Smooth muscle cell (in vitro differentiated cells): ENCODE measurements around the gene MAP3K12. TPM values are rescaled to one million over a fixed set of nuclear protein-coding genes. Genes with fewer than 3 reads are reported as not detected.

ENCODE experiments used
- DNase-seq: peaks from one replicate; lab custom pipeline; 2025; ENCODE audit not compliant: unreplicated experiment; lab: John Stamatoyannopoulos, UW
- H2AFZ ChIP-seq: fragments of 200-600 bp; sonication (generic); 2 replicates; pipeline ENCODE4 v1.6.0; 2016; ENCODE audit warnings: antibody characterized with exemption, low read depth, mild to moderate bottlenecking
- H3F3A ChIP-seq: fragments of 200-600 bp; sonication (generic); 2 replicates; pipeline ENCODE4 v1.6.0; 2017; ENCODE audit warnings: antibody characterized with exemption, low read depth
- H3K27ac ChIP-seq: fragments of 200-600 bp; sonication (generic); 2 replicates; pipeline ENCODE4 v1.5.1; 2016; ENCODE audit warnings: low read depth, mild to moderate bottlenecking
- H3K27me3 ChIP-seq: fragments of 200-600 bp; sonication (generic); 2 replicates; pipeline ENCODE4 v1.6.1; 2016; ENCODE audit warnings: low read depth, mild to moderate bottlenecking
- H3K36me3 ChIP-seq: fragments of 200-600 bp; sonication (generic); 2 replicates; pipeline ENCODE4 v1.5.1; 2016; ENCODE audit warnings: low read depth
- H3K4me1 ChIP-seq: fragments of 200-600 bp; sonication (generic); 2 replicates; pipeline ENCODE4 v1.5.1; 2016; ENCODE audit warnings: low read depth
- H3K4me2 ChIP-seq: fragments of 200-600 bp; sonication (generic); 2 replicates; pipeline ENCODE4 v1.6.0; 2016; ENCODE audit warnings: mild to moderate bottlenecking
- H3K4me3 ChIP-seq: fragments of 200-600 bp; sonication (generic); 2 replicates; pipeline ENCODE4 v1.5.1; 2016; ENCODE audit warnings: mild to moderate bottlenecking
- H3K79me2 ChIP-seq: fragments of 200-600 bp; sonication (generic); 2 replicates; pipeline ENCODE4 v1.6.0; 2016; ENCODE audit warnings: low read depth, mild to moderate bottlenecking
- H3K9ac ChIP-seq: fragments of 200-600 bp; sonication (generic); 2 replicates; pipeline ENCODE4 v1.6.0; 2016; ENCODE audit warnings: low read depth
- H3K9me3 ChIP-seq: fragments of 200-600 bp; sonication (generic); replicated peaks from 2 replicates; pipeline ENCODE4 v1.5.1; 2016; ENCODE audit warnings: low read depth
- H4K20me1 ChIP-seq: fragments of 200-600 bp; sonication (generic); 2 replicates; pipeline ENCODE4 v1.6.0; 2016; ENCODE audit warnings: low read depth
- WGBS: methylation state at CpG from one replicate; pipeline ENCODE4 v1.1.7; 2016; ENCODE audit warnings: low lambda C conversion rate; 5-methylcytosine and 5-hydroxymethylcytosine counted together
- polyA plus RNA-seq: library from polyadenylated mRNA; unstranded; fragments of >200 nt; fragmentation: Nextera tagmentation; extraction: Ambion mirVana; gene quantifications from 2 replicates; pipeline ENCODE4 v1.2.1, GENCODE V29; 2016
- small RNA-seq: library from RNA; depleted of rRNA; stranded (forward); fragments of <200 nt; gene quantifications from one replicate; pipeline ENCODE3, GENCODE V24; 2014
- total RNA-seq: library from RNA; depleted of rRNA; stranded (reverse); fragments of >200 nt; gene quantifications from 2 replicates; pipeline ENCODE4 v1.2.3, GENCODE V29; 2014
- TF ChIP-seq, protein P1 (sequence below): fragments of 200-600 bp; sonication (generic); IDR thresholded peaks from 2 replicates; pipeline ENCODE4 v1.5.1; 2017; ENCODE audit warnings: borderline replicate concordance, mild to moderate bottlenecking, antibody characterized with exemption; ENCODE audit not compliant: insufficient read depth, poor library complexity, severe bottlenecking

The MAP3K12 gene
- total and polyA plus RNA-seq, 2 experiments from 2014 or later = 15.1 to 34.6 TPM

DNA sequence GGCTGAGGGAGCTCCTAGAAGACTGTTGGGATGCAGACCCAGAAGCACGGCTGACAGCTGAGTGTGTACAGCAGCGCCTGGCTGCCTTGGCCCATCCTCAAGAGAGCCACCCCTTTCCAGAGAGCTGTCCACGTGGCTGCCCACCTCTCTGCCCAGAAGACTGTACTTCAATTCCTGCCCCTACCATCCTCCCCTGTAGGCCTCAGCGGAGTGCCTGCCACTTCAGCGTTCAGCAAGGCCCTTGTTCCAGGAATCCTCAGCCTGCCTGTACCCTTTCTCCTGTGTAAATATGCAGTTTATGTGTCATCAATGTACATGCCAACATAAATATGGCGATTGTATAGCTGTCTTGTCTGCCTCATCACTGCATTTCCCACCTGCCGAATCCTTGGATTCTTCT, 68.1 kb downstream of the MAP3K12 start:
- Histone ChIP-seq H3K4me1 (no peaks in the 10 kb centered on the region), H3K4me3 (no peak overlapping the region), H4K20me1 (no peaks in the 10 kb centered on the region), H2AFZ (no peak overlapping the region), H3K4me2 (no peak overlapping the region), H3F3A (no peaks in the 10 kb centered on the region), H3K79me2 (no peaks in the 10 kb centered on the region), H3K9me3 (no peaks in the 10 kb centered on the region), H3K27me3 (no peaks in the 10 kb centered on the region), H3K9ac (no peak overlapping the region), H3K27ac (no peak overlapping the region), H3K36me3 (no peaks in the 10 kb centered on the region)
- 88% methylated on average over 7 of the region's 7 CpGs for WGBS
- TF ChIP-seq, protein P1, sequence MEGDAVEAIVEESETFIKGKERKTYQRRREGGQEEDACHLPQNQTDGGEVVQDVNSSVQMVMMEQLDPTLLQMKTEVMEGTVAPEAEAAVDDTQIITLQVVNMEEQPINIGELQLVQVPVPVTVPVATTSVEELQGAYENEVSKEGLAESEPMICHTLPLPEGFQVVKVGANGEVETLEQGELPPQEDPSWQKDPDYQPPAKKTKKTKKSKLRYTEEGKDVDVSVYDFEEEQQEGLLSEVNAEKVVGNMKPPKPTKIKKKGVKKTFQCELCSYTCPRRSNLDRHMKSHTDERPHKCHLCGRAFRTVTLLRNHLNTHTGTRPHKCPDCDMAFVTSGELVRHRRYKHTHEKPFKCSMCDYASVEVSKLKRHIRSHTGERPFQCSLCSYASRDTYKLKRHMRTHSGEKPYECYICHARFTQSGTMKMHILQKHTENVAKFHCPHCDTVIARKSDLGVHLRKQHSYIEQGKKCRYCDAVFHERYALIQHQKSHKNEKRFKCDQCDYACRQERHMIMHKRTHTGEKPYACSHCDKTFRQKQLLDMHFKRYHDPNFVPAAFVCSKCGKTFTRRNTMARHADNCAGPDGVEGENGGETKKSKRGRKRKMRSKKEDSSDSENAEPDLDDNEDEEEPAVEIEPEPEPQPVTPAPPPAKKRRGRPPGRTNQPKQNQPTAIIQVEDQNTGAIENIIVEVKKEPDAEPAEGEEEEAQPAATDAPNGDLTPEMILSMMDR = no peak
- DNase-seq = no peak

DNA sequence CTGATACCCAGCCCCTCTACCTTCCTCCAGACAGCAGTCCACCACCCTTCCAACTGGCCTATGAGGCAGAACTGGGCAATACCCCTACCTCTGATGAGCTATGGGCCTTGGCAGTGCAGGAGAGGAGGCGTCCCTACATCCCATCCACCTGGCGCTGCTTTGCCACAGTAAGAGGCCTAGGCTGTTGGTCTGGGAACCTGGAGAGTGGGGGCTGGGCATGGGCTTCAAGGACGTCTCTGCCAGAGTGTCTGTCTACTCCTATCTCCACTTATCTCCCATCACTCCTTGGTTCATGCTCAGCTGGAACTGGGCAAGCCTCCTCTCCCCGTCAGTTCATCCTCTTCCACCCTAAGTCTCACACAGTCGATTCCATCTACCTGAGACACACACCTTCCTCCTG, 69.1 kb downstream of the MAP3K12 start:
- Histone ChIP-seq H3K4me2 (no peak overlapping the region), H2AFZ (no peak overlapping the region), H4K20me1 (no peaks in the 10 kb centered on the region), H3K27ac (no peak overlapping the region), H3K9ac (no peak overlapping the region), H3K9me3 (no peaks in the 10 kb centered on the region), H3F3A (no peaks in the 10 kb centered on the region), H3K4me3 (no peak overlapping the region), H3K36me3 (no peaks in the 10 kb centered on the region), H3K27me3 (no peaks in the 10 kb centered on the region), H3K79me2 (no peaks in the 10 kb centered on the region), H3K4me1 (no peaks in the 10 kb centered on the region)
- TF ChIP-seq, protein P1 = no peak
- WGBS = 93% methylated on average over 5 of the region's 5 CpGs
- DNase-seq = no peak

Small RNA genes within 50 kb of the gene (small RNA-seq; reads per million reads assigned to genes)
- gene AC023509.3 = 0.26 reads per million, percentile 2 among the genes with 10 or more reads in this experiment

Other genes starting within 250 kb of the MAP3K12 start
- gene ESPL1, start 231.2 kb downstream of the MAP3K12 start, total RNA-seq = 3.1 and 4.7 TPM in 2 replicates
- 2.0 and 3.5 TPM in 2 replicates for gene ESPL1, start 231.2 kb downstream of the MAP3K12 start, polyA plus RNA-seq
- 416 and 464 TPM in 2 replicates for gene PFDN5, start 203.9 kb downstream of the MAP3K12 start, total RNA-seq
- 523 and 540 TPM in 2 replicates for gene PFDN5, start 203.9 kb downstream of the MAP3K12 start, polyA plus RNA-seq
- gene MYG1, start 199.8 kb downstream of the MAP3K12 start, total RNA-seq = 30.8 and 39.1 TPM in 2 replicates
- gene MYG1, start 199.8 kb downstream of the MAP3K12 start, polyA plus RNA-seq = 56.9 and 60.9 TPM in 2 replicates
- gene AAAS, start 177.8 kb downstream of the MAP3K12 start, total RNA-seq = 56.8 and 57.3 TPM in 2 replicates
- gene AAAS, start 177.8 kb downstream of the MAP3K12 start, polyA plus RNA-seq = 58.3 and 65.7 TPM in 2 replicates
- 0.04 and 0.40 TPM in 2 replicates for gene SP7, start 163.1 kb downstream of the MAP3K12 start, total RNA-seq
- gene SP7, start 163.1 kb downstream of the MAP3K12 start, polyA plus RNA-seq = 0.38 TPM in 1 of 2 replicates, not detected in the other
- gene SP1, start 119.3 kb downstream of the MAP3K12 start, total RNA-seq = 48.6 and 51.5 TPM in 2 replicates
- gene SP1, start 119.3 kb downstream of the MAP3K12 start, polyA plus RNA-seq = 10.1 and 10.2 TPM in 2 replicates
- gene AMHR2, start 75.6 kb downstream of the MAP3K12 start, total RNA-seq = not detected in 2 replicates
- gene AMHR2, start 75.6 kb downstream of the MAP3K12 start, polyA plus RNA-seq = 0.49 TPM in 1 of 2 replicates, not detected in the other
- gene PRR13, start 57.7 kb downstream of the MAP3K12 start, total RNA-seq = 45.7 and 65.3 TPM in 2 replicates
- 176 and 181 TPM in 2 replicates for gene PRR13, start 57.7 kb downstream of the MAP3K12 start, polyA plus RNA-seq
- 229 and 306 TPM in 2 replicates for gene PCBP2, start 47.4 kb downstream of the MAP3K12 start, total RNA-seq
- gene PCBP2, start 47.4 kb downstream of the MAP3K12 start, polyA plus RNA-seq = 90.8 and 128 TPM in 2 replicates
- 21.3 and 31.8 TPM in 2 replicates for gene TARBP2, start 1.8 kb upstream of the MAP3K12 start, total RNA-seq
- gene TARBP2, start 1.8 kb upstream of the MAP3K12 start, polyA plus RNA-seq = 47.5 and 60.3 TPM in 2 replicates
- not detected in 2 replicates for gene NPFF, start 8.0 kb upstream of the MAP3K12 start, total RNA-seq
- gene NPFF, start 8.0 kb upstream of the MAP3K12 start, polyA plus RNA-seq = 0.38 and 2.6 TPM in 2 replicates
- gene ATF7, start 126.9 kb upstream of the MAP3K12 start, total RNA-seq = 19.9 and 28.5 TPM in 2 replicates
- gene ATF7, start 126.9 kb upstream of the MAP3K12 start, polyA plus RNA-seq = 15.2 and 19.0 TPM in 2 replicates
- gene ATP5MC2, start 176.6 kb upstream of the MAP3K12 start, total RNA-seq = 238 and 261 TPM in 2 replicates
- 312 and 320 TPM in 2 replicates for gene ATP5MC2, start 176.6 kb upstream of the MAP3K12 start, polyA plus RNA-seq
- 52.0 and 56.6 TPM in 2 replicates for gene CALCOCO1, start 228.0 kb upstream of the MAP3K12 start, total RNA-seq
- 46.5 and 59.5 TPM in 2 replicates for gene CALCOCO1, start 228.0 kb upstream of the MAP3K12 start, polyA plus RNA-seq